Fibroblast of mammary gland (primary cell): ENCODE measurements around the gene ATG4D.

Experiments used
- DNase-seq: peaks from one replicate; pipeline ENCODE4 v3.0.0-alpha.2; 2010; ENCODE audit warnings: low read depth
- H3K4me3 ChIP-seq: 2 replicates; pipeline ENCODE4 v1.5.1; 2011; ENCODE audit warnings: low read depth, mild to moderate bottlenecking, low read length, moderate library complexity; ENCODE audit not compliant: control insufficient read depth
- TF ChIP-seq, protein P1 (sequence below): conservative IDR thresholded peaks from 2 replicates; pipeline ENCODE4 v1.5.1; 2011; ENCODE audit warnings: low read depth, low read length, inconsistent platforms; ENCODE audit not compliant: control insufficient read depth, insufficient read depth

Gene ATG4D

DNA sequence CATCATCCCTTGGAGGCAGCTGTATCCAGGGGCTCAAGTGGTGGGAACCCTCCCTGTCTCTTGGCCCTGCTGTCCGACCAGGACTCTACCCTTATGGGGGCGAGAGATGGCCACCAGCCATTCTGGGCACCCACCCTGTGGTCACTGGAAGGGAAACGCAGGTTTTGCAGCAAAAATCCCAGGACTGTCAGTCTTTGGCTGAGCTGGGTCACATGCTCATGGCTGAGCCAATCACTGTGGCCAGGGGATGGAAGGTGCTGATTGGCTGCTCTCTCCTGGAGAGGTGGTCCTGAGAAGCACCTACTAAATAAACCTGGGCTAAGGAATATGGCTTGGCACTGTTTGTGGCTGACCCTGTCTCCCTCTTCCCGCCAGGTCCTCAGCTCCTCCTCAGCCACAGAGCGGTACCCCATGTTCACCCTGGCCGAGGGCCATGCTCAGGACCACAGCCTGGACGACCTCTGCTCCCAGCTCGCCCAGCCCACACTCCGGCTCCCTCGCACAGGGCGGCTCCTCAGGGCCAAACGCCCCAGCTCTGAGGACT is 8.9 kb downstream of the ATG4D start:
- DNase-seq: peak; percentile 43
- H3K4me3 ChIP-seq: no peak overlapping the region
- TF ChIP-seq, protein P1, sequence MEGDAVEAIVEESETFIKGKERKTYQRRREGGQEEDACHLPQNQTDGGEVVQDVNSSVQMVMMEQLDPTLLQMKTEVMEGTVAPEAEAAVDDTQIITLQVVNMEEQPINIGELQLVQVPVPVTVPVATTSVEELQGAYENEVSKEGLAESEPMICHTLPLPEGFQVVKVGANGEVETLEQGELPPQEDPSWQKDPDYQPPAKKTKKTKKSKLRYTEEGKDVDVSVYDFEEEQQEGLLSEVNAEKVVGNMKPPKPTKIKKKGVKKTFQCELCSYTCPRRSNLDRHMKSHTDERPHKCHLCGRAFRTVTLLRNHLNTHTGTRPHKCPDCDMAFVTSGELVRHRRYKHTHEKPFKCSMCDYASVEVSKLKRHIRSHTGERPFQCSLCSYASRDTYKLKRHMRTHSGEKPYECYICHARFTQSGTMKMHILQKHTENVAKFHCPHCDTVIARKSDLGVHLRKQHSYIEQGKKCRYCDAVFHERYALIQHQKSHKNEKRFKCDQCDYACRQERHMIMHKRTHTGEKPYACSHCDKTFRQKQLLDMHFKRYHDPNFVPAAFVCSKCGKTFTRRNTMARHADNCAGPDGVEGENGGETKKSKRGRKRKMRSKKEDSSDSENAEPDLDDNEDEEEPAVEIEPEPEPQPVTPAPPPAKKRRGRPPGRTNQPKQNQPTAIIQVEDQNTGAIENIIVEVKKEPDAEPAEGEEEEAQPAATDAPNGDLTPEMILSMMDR: no peak

DNA sequence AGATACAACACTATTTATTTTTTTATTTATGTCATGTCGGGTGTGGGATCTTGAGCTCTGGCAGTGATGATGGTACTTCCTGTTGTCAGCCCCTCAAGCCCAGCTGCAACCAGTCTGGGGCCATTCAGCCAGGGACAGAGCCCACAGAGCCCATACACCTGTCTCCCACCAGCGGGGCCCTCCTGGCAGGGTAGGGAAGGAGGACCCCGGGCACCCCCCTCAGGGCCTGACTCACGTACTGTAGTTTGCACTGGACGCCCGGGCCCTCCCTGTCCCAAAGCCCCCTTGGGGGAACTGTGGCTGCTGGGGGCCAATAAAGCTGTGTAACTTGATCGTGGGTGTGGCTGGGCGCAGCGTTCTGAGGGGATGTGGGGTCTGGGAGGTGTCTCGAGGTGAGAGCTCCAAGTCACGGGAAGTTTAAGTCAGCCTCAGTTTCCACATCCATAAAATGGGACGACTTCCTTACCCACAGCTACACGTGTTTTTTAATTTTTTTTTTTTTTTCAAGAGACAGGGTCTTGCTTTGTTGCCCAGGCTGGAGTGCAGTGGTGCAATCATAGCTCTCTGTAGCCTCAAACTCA is 9.5 kb downstream of the ATG4D start:
- DNase-seq: no peak
- no peak overlapping the region for H3K4me3 ChIP-seq
- TF ChIP-seq, protein P1: no peak

DNA sequence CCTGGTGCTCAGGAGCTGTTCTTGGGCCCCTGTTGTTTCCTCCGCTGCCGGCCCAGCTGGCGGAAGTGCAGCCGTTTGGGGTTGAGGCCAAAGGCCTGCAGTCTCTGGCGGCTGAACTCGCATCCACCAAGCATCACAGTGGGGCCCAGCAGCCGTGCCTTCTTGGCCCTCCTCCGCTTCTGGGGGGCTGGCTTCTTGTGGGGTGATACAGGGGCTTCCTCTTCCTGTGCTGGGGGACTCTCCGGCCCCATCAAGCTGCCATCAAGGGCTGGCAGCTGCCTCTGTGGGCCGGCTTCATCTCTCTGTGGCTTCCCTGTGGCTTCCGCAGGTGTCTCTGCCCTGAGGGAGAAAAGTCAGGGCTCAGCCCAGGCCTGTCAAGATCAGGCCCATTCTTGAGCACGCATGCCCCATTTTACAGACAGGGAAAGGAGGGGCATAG is 10.3 kb downstream of the ATG4D start:
- TF ChIP-seq, protein P1: no peak
- H3K4me3 ChIP-seq: no peak overlapping the region
- DNase-seq: no peak

DNA sequence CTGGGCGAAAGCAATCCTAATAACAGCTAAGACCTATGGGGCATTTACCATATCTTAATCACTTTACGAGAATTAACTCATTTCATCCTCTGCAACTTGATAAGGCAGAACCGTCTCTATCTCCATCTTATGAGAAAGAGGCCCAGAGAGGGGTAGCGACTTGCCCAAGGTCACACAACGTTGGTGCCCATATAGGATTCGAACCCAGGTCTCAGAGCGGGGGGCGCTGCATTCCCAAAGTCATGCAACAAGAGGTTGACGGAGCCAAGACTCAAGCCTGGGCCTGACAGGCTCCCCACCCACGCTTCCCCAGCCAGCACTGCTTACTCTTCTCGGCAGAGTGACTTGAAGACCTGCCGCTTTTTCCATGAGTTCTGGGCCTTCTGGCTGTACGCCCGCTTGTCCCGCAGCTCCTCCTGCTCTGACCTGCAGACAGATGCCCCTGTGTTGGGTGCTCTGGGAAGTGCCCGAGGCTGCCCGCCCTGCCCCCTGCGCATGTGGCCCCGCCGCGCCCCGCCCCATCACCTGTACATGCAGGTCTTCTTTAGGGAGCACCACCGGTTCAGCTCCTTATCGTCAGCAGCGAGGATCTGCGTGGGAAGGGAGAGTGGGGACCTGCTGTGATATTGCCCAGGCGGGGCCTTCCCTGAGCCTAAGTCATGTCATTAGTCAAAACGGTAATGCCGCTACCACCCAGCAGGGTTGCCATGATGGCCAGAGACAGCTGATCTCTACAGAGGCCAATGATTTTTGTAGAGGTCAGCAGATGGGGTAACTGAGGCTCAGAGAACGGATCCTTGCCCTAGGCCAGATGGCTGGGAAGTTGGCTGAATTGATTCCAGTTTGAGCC is 11.3 kb downstream of the ATG4D start:
- no peak for DNase-seq
- no peak overlapping the region for H3K4me3 ChIP-seq

DNA sequence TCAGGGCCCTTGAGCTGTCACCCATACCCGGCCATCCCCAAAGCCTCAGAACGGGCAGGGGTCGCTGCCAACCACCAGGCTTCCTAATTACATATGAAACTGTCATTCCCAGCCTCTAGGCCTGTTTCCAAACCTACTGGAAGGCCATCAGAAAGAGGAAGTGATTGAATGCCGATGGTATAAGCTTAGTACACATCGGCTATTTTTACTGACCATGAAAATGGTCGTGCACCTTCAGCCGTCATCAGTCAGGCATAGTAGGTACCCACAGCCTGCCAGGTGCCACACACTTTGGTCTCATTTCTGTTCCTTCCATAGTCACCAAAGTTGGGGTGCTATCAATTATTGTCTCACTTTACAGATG is 11.9 kb downstream of the ATG4D start:
- no peak overlapping the region for H3K4me3 ChIP-seq
- TF ChIP-seq, protein P1: no peak
- no peak for DNase-seq

More for the DNA sequence above, 11.3 kb downstream of the ATG4D start:
- TF ChIP-seq, protein P1: no peak

DNA sequence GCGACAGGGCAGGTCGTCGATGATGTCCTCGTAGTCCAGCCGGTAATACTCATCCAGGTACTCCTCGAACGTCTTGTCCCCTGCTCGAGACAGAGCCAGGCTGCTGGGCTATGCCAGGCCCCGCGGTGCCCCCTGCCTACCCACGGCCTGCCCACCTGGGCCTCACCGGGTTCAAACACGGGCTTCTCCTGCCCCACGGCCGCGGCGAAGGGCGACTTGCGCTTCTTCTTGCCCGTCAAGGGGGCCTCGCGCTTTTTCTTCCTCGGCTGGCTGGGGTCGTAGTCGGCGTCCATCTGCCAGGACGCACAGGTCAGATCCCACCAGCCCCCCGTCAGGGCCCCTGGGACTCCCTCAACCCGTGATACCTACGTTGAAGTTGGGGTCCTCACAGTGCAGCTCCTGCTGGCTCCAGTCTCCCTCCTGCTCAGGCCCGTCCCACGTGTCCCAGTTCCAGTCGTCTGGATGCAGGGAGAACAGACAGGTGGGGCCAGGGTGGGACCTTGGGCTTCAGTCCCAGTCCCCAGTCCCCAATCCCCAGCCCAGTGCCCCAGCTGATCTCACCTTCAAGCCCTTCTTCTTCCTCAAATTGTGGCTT is 14.0 kb downstream of the ATG4D start:
- DNase-seq: no peak
- TF ChIP-seq, protein P1: no peak
- H3K4me3 ChIP-seq: no peak overlapping the region
